HepG2 (cell line): Measurements from ENCODE around the gene ABHD13.

ENCODE experiments used
- GLMP ChIP-seq: sonication (generic); formaldehyde crosslinking; IDR thresholded peaks from 2 replicates; pipeline ENCODE4 v1.9.0; 2021; ENCODE audit warnings: missing genetic modification reagents, mild to moderate bottlenecking, borderline replicate concordance
- KDM2A ChIP-seq: sonication (generic); formaldehyde crosslinking; IDR thresholded peaks from 2 replicates; pipeline ENCODE4 v1.4.0; 2020; ENCODE audit warnings: low read depth, missing genetic modification reagents, borderline replicate concordance

- TF ChIP-seq KDM2A (CRISPR knock-in tag) (no peak), GLMP (CRISPR knock-in tag) (no peak)
These were observed 8.0 kb downstream of the ABHD13 start for GRCh38 chr13:108226184-108226583.
